Gastroesophageal sphincter (tissue), 3 donors: ENCODE data around the gene RNF41.

Source experiments
- CTCF ChIP-seq, 4 experiments: fragments of 200-600 bp in 2 of 4; fragments of 450-650 bp in 2 of 4; sonication (generic) in 1 of 4; IDR thresholded peaks; one replicate each; pipeline ENCODE4 v1.5.1; 2017 to 2019; ENCODE audit warnings: antibody characterized with exemption in 4 of 4, mild to moderate bottlenecking in 2 of 4, moderate library complexity in 2 of 4
- POLR2A ChIP-seq, 2 donors: fragments of 450-650 bp; IDR thresholded peaks; one replicate each; pipeline ENCODE4 v1.6.1; 2017; ENCODE audit warnings: antibody characterized with exemption in 2 of 2, mild to moderate bottlenecking in 2 of 2, moderate library complexity in 1 of 2

- TF ChIP-seq CTCF (IDR thresholded peaks at IDR 0.05) (peak; percentile 29 to 77 (median 69)), POLR2A (IDR thresholded peaks at IDR 0.05) (no peak)
These were observed 15.1 kb downstream of the RNF41 start for GRCh38 chr12:56206452-56207166.
